Tibial artery (tissue), 4 donors: ENCODE data around the gene NEUROD6.

Experiments
- DNase-seq, 2 donors: peaks; one replicate each; pipeline ENCODE4 v3.0.0-alpha.2; 2019
- H3K27ac ChIP-seq, 2 donors: fragments of 200-600 bp; sonication (generic) in 1 of 2; 1 replicate in 1 of 2; 2 replicates in 1 of 2; pipeline ENCODE4 v1.5.1; 2018 to 2019; ENCODE audit warnings: mild to moderate bottlenecking in 1 of 2
- H3K27me3 ChIP-seq, 2 donors: fragments of 200-600 bp; sonication (generic) in 1 of 2; one replicate each; pipeline versions ENCODE4 v1.5.1 to v1.6.0; 2016 to 2019
- H3K36me3 ChIP-seq, 3 donors: fragments of 200-600 bp; sonication (generic) in 2 of 3; one replicate each; pipeline ENCODE4 v1.5.1; 2016 to 2019; ENCODE audit warnings: mild to moderate bottlenecking in 2 of 3
- H3K4me1 ChIP-seq, 4 donors: fragments of 200-600 bp; sonication (generic) in 2 of 4; 1 replicate in 3 of 4; 2 replicates in 1 of 4; pipeline ENCODE4 v1.5.1; 2016 to 2019
- H3K4me3 ChIP-seq, 2 donors: fragments of 200-600 bp; sonication (generic) in 1 of 2; 1 replicate in 1 of 2; 2 replicates in 1 of 2; pipeline ENCODE4 v1.5.1; 2018 to 2019; ENCODE audit warnings: mild to moderate bottlenecking in 2 of 2
- H3K9me3 ChIP-seq, 3 donors: fragments of 200-600 bp; sonication (generic) in 1 of 3; one replicate each; pipeline ENCODE4 v1.5.1; 2016 to 2019
- CTCF ChIP-seq, 2 experiments: fragments of 200-600 bp in 1 of 2; fragments of 450-650 bp in 1 of 2; IDR thresholded peaks; one replicate each; pipeline ENCODE4 v1.5.1; 2017 to 2019; ENCODE audit warnings: antibody characterized with exemption in 2 of 2, mild to moderate bottlenecking in 1 of 2, moderate library complexity in 1 of 2
- intact Hi-C: fragments of 100-400 bp; cut with DNase I; formaldehyde crosslinking; loops from one replicate; pipeline ENCODE4 v1.15.0; 2023; ENCODE audit warnings: low total_unique reads

Gene NEUROD6

GRCh38 chr7:31340603-31341002 lies at the start of gene NEUROD6:
Gene NEUROD6, minus strand, starts transcription at chr7:31340726. Its CDS starts 1,458 bp downstream, at chr7:31339268.
- Histone ChIP-seq H3K27me3 (peaks cover 0 to 27% of the 10 kb centered on the region in 2 donors), H3K36me3 (no peaks in the 10 kb centered on the region), H3K9me3 (no peaks in the 10 kb centered on the region), H3K4me3 (no peak within 1 kb of the TSS), H3K27ac (no peak within 1 kb of the TSS), H3K4me1 (peaks cover 0 to 13% (median 0%) of the 10 kb centered on the region in 4 donors)
- DNase-seq = no peak
- no peak for TF ChIP-seq CTCF (IDR thresholded peaks at IDR 0.05)
- intact Hi-C loops = no loop called here

DNA sequence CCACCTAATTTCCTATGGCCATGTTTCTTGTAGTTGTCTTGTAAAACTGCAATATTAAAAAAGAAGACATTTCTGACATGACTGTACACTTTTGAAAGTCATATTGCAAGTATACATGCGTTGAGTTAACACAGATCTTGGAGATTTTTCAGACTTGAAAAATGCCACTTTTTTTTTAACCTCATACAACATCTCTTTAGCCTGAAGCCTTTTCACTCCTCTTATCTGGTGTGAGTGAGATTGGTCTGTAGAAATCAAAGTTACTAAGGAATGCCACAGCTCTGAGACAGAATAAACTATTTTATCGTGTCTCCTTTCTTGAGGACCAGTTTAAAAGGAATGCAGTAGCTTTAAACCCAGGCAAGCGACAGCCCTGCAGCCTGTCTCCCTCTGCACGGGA lies 43.9 kb upstream of the NEUROD6 start:
- H3K4me3 ChIP-seq = no peak overlapping the region
- no peaks in the 10 kb centered on the region for H3K9me3 ChIP-seq
- no peak for TF ChIP-seq CTCF (IDR thresholded peaks at IDR 0.05)
- H3K36me3 ChIP-seq = no peaks in the 10 kb centered on the region
- H3K27me3 ChIP-seq = no peaks in the 10 kb centered on the region
- no peaks in the 10 kb centered on the region for H3K4me1 ChIP-seq
- no peak overlapping the region for H3K27ac ChIP-seq
- intact Hi-C loops = no loop called here
- DNase-seq = no peak

- no peaks in the 10 kb centered on the region for H3K36me3 ChIP-seq
- H3K4me1 ChIP-seq = no peaks in the 10 kb centered on the region
- no peak for DNase-seq
- no peak for TF ChIP-seq CTCF (IDR thresholded peaks at IDR 0.05)
- no peak overlapping the region for H3K27ac ChIP-seq
- no peaks in the 10 kb centered on the region for H3K9me3 ChIP-seq
- H3K27me3 ChIP-seq = no peaks in the 10 kb centered on the region
- intact Hi-C loops = no loop called here
- H3K4me3 ChIP-seq = no peak overlapping the region
Measured at GRCh38 chr7:31382722-31383121, 42.2 kb upstream of the NEUROD6 start.

GRCh38 chr7:31373337-31374289 lies 33.1 kb upstream of the NEUROD6 start:
- H3K27me3 ChIP-seq = peaks cover 0 to 4% of the 10 kb centered on the region in 2 donors
- peak in 1 of 2 experiments; percentile 5 for TF ChIP-seq CTCF (IDR thresholded peaks at IDR 0.05)
- intact Hi-C loops = no loop called here
- no peak overlapping the region for H3K4me3 ChIP-seq
- no peaks in the 10 kb centered on the region for H3K4me1 ChIP-seq
- no peaks in the 10 kb centered on the region for H3K36me3 ChIP-seq
- no peak for DNase-seq
- H3K9me3 ChIP-seq = no peaks in the 10 kb centered on the region
- H3K27ac ChIP-seq = no peak overlapping the region

- Histone ChIP-seq H3K4me1 (no peaks in the 10 kb centered on the region), H3K27ac (no peak overlapping the region), H3K27me3 (peaks cover 0 to 4% of the 10 kb centered on the region in 2 donors), H3K36me3 (no peaks in the 10 kb centered on the region), H3K4me3 (no peak overlapping the region), H3K9me3 (no peaks in the 10 kb centered on the region)
- no peak for DNase-seq
- TF ChIP-seq CTCF (IDR thresholded peaks at IDR 0.05) = no peak
- intact Hi-C loops = no loop called here
Measured at GRCh38 chr7:31372231-31372959, 31.9 kb upstream of the NEUROD6 start.
